NB4 (cell line): Measurements from ENCODE around the gene PLXDC2.

Source experiments
- MYC ChIP-seq: IDR thresholded peaks from 2 replicates; pipeline ENCODE4 v1.6.1; 2011; ENCODE audit warnings: low read depth, low read length
- POLR2A ChIP-seq: IDR thresholded peaks from 2 replicates; pipeline ENCODE4 v1.6.1; 2011; ENCODE audit warnings: mild to moderate bottlenecking; ENCODE audit not compliant: insufficient read length; ENCODE audit errors: extremely low read depth
- TF ChIP-seq, protein P1 (sequence below): IDR thresholded peaks from one replicate; pipeline ENCODE4 v1.5.1; 2012; ENCODE audit warnings: low read depth, low read length
- TF ChIP-seq, protein P2 (sequence below): IDR thresholded peaks from 2 replicates; pipeline ENCODE4 v1.6.1; 2011; ENCODE audit warnings: low read depth, low read length

DNA sequence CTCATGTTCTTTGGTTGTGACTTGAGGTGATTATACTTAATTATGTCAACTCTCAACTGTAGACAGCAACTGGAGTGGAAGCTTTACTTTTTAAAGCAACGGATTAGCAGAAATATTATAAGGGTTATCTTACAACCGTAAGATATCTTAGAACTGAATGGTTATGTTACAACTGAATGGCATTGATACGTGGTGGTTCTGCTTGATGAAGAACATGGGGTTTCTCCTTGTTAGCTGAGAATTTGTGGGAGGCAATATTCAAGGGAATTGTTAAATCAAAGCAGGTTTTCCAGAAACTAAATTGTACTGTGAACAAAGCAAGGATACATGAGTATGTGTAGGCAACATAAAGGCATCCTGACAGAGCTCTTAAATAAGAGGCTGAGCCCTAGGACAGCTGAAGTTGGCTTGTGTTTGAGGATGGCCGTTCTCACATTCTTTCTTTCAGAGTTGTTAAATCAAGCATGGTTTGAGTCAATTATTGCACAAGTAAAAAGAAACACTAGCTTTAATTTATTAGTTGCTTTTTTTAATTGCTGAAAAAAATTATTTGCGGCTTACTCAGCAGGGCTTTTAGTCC, 350.0 kb downstream of the PLXDC2 start:
- TF ChIP-seq, protein P1, sequence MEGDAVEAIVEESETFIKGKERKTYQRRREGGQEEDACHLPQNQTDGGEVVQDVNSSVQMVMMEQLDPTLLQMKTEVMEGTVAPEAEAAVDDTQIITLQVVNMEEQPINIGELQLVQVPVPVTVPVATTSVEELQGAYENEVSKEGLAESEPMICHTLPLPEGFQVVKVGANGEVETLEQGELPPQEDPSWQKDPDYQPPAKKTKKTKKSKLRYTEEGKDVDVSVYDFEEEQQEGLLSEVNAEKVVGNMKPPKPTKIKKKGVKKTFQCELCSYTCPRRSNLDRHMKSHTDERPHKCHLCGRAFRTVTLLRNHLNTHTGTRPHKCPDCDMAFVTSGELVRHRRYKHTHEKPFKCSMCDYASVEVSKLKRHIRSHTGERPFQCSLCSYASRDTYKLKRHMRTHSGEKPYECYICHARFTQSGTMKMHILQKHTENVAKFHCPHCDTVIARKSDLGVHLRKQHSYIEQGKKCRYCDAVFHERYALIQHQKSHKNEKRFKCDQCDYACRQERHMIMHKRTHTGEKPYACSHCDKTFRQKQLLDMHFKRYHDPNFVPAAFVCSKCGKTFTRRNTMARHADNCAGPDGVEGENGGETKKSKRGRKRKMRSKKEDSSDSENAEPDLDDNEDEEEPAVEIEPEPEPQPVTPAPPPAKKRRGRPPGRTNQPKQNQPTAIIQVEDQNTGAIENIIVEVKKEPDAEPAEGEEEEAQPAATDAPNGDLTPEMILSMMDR = no peak
- no peak for TF ChIP-seq POLR2A
- TF ChIP-seq, protein P2, sequence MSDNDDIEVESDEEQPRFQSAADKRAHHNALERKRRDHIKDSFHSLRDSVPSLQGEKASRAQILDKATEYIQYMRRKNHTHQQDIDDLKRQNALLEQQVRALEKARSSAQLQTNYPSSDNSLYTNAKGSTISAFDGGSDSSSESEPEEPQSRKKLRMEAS = no peak
- TF ChIP-seq MYC = no peak
